ENCODE results near the gene GDAP2. TPM values are rescaled to one million over a fixed set of nuclear protein-coding genes. Genes with fewer than 3 reads are reported as not detected.
"Not testable (repeated sequence)": the region's sequence is repeated elsewhere in the genome, so short reads cannot be mapped to it uniquely, and the experiment has no call there.

The GDAP2 gene
- total RNA-seq, 1 experiment from 2014 or later: 24.4 TPM

GRCh38 chr1:117925981-117926380 is 3.4 kb downstream of the GDAP2 start:
- H3K14ac ChIP-seq (ENCODE audit: insufficient read depth, low read length): no peak overlapping the region
- H3K9me3 Mint-ChIP-seq: peaks cover 12 to 15% of the 10 kb centered on the region in 2 experiments; a peak in 4 of 5 replicates
- H2BK120ac ChIP-seq (ENCODE audit: low read depth, low read length, poor library complexity, severe bottlenecking): no peak overlapping the region

GRCh38 chr1:117922717-117923116 is 6.7 kb downstream of the GDAP2 start:
- H4K91ac ChIP-seq (ENCODE audit: insufficient read length, low read depth, low read length); H3K9me3 ChIP-seq (ENCODE audit: control insufficient read depth, low read depth, low read length); H3K23ac ChIP-seq (ENCODE audit: insufficient read length, low read depth, low read length); H2AFZ ChIP-seq (ENCODE audit: low read length); H2BK120ac ChIP-seq (ENCODE audit: low read depth, low read length, poor library complexity, severe bottlenecking); H4K8ac ChIP-seq (replicated peaks; ENCODE audit: insufficient read length, low read depth, low read length); H2BK15ac ChIP-seq (ENCODE audit: low read depth, low read length); H3K27me3 ChIP-seq (ENCODE audit: insufficient read depth, low read length); H3T11ph ChIP-seq (ENCODE audit: low read length); H4K5ac ChIP-seq (ENCODE audit: insufficient read length, low read depth, low read length); H3K27ac Mint-ChIP-seq; H2BK20ac ChIP-seq (ENCODE audit: low read depth, low read length, poor library complexity, severe bottlenecking); H3K79me2 ChIP-seq (ENCODE audit: insufficient read depth, low read length); DNase-seq; H3K23me2 ChIP-seq (ENCODE audit: insufficient read length, low read depth, low read length, poor library complexity, severe bottlenecking); H3K56ac ChIP-seq (ENCODE audit: insufficient read length, low read depth, low read length); H3K4ac ChIP-seq (ENCODE audit: low read depth, low read length); H3K9ac ChIP-seq (ENCODE audit: extremely low read depth, insufficient read length, low read length); H3K18ac ChIP-seq (ENCODE audit: insufficient read length, low read depth, low read length); H2AK5ac ChIP-seq (ENCODE audit: insufficient read length, low read length); H3K27me3 Mint-ChIP-seq (ENCODE audit: low read depth); H3K4me3 Mint-ChIP-seq; H4K20me1 ChIP-seq (ENCODE audit: control insufficient read depth, insufficient read depth, insufficient read length); H3K14ac ChIP-seq (ENCODE audit: insufficient read depth, low read length); H3K4me1 ChIP-seq (ENCODE audit: insufficient read depth, low read length); H2BK12ac ChIP-seq (ENCODE audit: insufficient read length, low read depth, low read length); H3K79me1 ChIP-seq (ENCODE audit: insufficient read depth, low read depth, low read length, poor library complexity, severe bottlenecking); H2BK5ac ChIP-seq (ENCODE audit: insufficient read length, low read length); H3K27ac ChIP-seq (ENCODE audit: insufficient read length, low read depth, low read length); H3K4me2 ChIP-seq (ENCODE audit: insufficient read depth, insufficient read length, low read length): not testable (repeated sequence)
- WGBS (ENCODE audit: extremely low coverage, insufficient read length, low lambda C conversion rate): no CpG with 5 or more reads among the region's 7 CpGs
- Mint-ChIP-seq H3K36me3 (ENCODE audit: insufficient read depth in 1 of 3, low read depth in 3 of 3) (peaks cover 28 to 34% (median 30%) of the 10 kb centered on the region in 3 experiments; a peak in 6 of 7 replicates), H3K4me1 (peaks cover 10 to 25% of the 10 kb centered on the region in 2 experiments), H3K9me3 (peaks cover 12 to 17% of the 10 kb centered on the region in 2 experiments; a peak in 4 of 5 replicates)

More at GRCh38 chr1:117925981-117926380, 3.4 kb downstream of the GDAP2 start:
- Histone ChIP-seq H3T11ph (ENCODE audit: low read length) (no peak overlapping the region), H2AFZ (ENCODE audit: low read length) (no peak overlapping the region), H3K56ac (ENCODE audit: insufficient read length, low read depth, low read length) (no peak overlapping the region), H3K4me1 (ENCODE audit: insufficient read depth, low read length) (no peaks in the 10 kb centered on the region; the same call in 1 of the 2 replicates), H2BK12ac (ENCODE audit: insufficient read length, low read depth, low read length) (no peak overlapping the region), H3K23ac (ENCODE audit: insufficient read length, low read depth, low read length) (no peak overlapping the region), H4K91ac (ENCODE audit: insufficient read length, low read depth, low read length) (no peak overlapping the region), H3K27ac (ENCODE audit: insufficient read length, low read depth, low read length) (no peak overlapping the region), H3K4me2 (ENCODE audit: insufficient read depth, insufficient read length, low read length) (no peak overlapping the region), H2AK5ac (ENCODE audit: insufficient read length, low read length) (no peak overlapping the region), H2BK5ac (ENCODE audit: insufficient read length, low read length) (no peak overlapping the region), H3K23me2 (ENCODE audit: insufficient read length, low read depth, low read length, poor library complexity, severe bottlenecking) (peaks cover 11% of the 10 kb centered on the region), H3K9ac (ENCODE audit: extremely low read depth, insufficient read length, low read length) (no peak overlapping the region), H2BK15ac (ENCODE audit: low read depth, low read length) (no peak overlapping the region), H2BK20ac (ENCODE audit: low read depth, low read length, poor library complexity, severe bottlenecking) (no peak overlapping the region), H4K20me1 (ENCODE audit: control insufficient read depth, insufficient read depth, insufficient read length) (peaks cover 2% of the 10 kb centered on the region), H3K79me1 (ENCODE audit: insufficient read depth, low read depth, low read length, poor library complexity, severe bottlenecking) (no peaks in the 10 kb centered on the region), H4K5ac (ENCODE audit: insufficient read length, low read depth, low read length) (no peak overlapping the region), H3K4ac (ENCODE audit: low read depth, low read length) (no peak overlapping the region), H3K27me3 (ENCODE audit: insufficient read depth, low read length) (peaks cover 1% of the 10 kb centered on the region; the same call in 1 of the 2 replicates), H3K9me3 (ENCODE audit: control insufficient read depth, low read depth, low read length) (no peaks in the 10 kb centered on the region), H3K79me2 (ENCODE audit: insufficient read depth, low read length) (peaks cover 12% of the 10 kb centered on the region; the same call in 1 of the 2 replicates), H3K18ac (ENCODE audit: insufficient read length, low read depth, low read length) (no peak overlapping the region), H4K8ac (replicated peaks; ENCODE audit: insufficient read length, low read depth, low read length) (no peak overlapping the region)
- H3K27me3 Mint-ChIP-seq (ENCODE audit: low read depth): no peaks in the 10 kb centered on the region
- H3K4me1 Mint-ChIP-seq: peaks cover 26 to 36% of the 10 kb centered on the region in 2 experiments
- H3K27ac Mint-ChIP-seq: no peak overlapping the region
- no peak for DNase-seq
- H3K36me3 Mint-ChIP-seq (ENCODE audit: insufficient read depth in 1 of 3, low read depth in 3 of 3): peaks cover 14 to 17% (median 16%) of the 10 kb centered on the region in 3 experiments; a peak in 6 of 7 replicates
- no peak overlapping the region for H3K4me3 Mint-ChIP-seq
- no peak for TF ChIP-seq CTCF (conservative IDR thresholded peaks at IDR 0.05)
- 100% methylated on average over 1 of the region's 3 CpGs for WGBS (ENCODE audit: extremely low coverage, insufficient read length, low lambda C conversion rate)

Measured in H9 (cell line).